ENCODE measurements around the gene CLSTN2.

The CLSTN2 gene

GRCh38 chr3:140023616-140024530, 88.9 kb downstream of the CLSTN2 start:
- ATAC-seq (ENCODE audit: low read depth) (no peak), DNase-seq (ENCODE audit: low spot score in 2 of 2) (no peak)
- Mint-ChIP-seq H3K4me3 (no peak overlapping the region), H3K4me1 (no peaks in the 10 kb centered on the region), H3K27me3 (no peaks in the 10 kb centered on the region), H3K27ac (no peak overlapping the region), H3K36me3 (no peaks in the 10 kb centered on the region), H3K9me3 (no peaks in the 10 kb centered on the region)

DNA sequence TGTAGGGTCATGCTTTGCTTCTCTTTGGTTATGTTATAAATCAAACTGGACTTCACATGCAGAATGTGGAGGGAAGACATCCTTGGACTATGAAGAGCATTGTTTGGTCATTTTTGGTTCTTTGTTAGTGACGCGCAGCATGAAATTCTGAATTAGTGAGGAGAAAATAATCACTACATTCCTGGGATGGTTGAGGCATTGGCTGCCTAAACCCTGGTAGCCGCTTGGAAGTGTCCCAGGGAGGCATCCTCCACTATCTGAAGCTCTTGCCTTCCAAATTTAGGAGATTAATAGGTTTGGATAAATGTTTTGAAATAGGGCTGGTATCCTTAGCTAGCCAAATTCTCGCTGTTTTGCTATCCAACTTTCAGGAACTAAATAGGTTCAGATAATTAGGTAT, 96.2 kb downstream of the CLSTN2 start:
- H3K27me3 Mint-ChIP-seq = no peaks in the 10 kb centered on the region
- no peak overlapping the region for H3K27ac Mint-ChIP-seq
- ATAC-seq (ENCODE audit: low read depth) = no peak
- DNase-seq (ENCODE audit: low spot score in 2 of 2) = no peak
- H3K9me3 Mint-ChIP-seq = no peaks in the 10 kb centered on the region
- no peaks in the 10 kb centered on the region for H3K4me1 Mint-ChIP-seq
- H3K36me3 Mint-ChIP-seq = no peaks in the 10 kb centered on the region
- no peak overlapping the region for H3K4me3 Mint-ChIP-seq

- Mint-ChIP-seq H3K9me3 (no peaks in the 10 kb centered on the region), H3K4me3 (no peak overlapping the region), H3K27me3 (peaks cover 3% of the 10 kb centered on the region), H3K4me1 (no peaks in the 10 kb centered on the region), H3K36me3 (no peaks in the 10 kb centered on the region), H3K27ac (no peak overlapping the region)
- ATAC-seq (ENCODE audit: low read depth) (no peak), DNase-seq (ENCODE audit: low spot score in 2 of 2) (no peak)
Observed at GRCh38 chr3:140034058-140034457, 99.1 kb downstream of the CLSTN2 start.

DNA sequence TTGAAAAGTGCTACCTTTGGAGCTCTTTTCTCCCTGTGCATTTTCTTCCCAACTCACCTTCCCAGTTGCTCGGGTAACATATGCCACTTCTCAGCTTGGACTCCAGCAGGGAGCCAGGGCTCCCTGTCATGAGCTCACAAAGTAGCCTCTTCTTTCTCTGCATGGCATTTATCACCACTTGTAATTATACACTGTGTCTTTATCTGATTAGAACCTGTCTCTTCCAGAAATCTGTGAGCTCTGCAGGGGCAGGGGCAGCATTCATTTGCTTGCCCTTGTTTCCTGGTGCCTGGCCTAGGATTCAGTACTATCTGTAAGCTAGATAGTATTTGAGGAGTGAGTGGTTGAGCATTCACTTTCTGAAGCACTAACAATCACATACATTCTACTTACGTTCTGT, 100.9 kb downstream of the CLSTN2 start:
- no peaks in the 10 kb centered on the region for H3K36me3 Mint-ChIP-seq
- DNase-seq (ENCODE audit: low spot score in 2 of 2) = no peak
- no peaks in the 10 kb centered on the region for H3K9me3 Mint-ChIP-seq
- no peak overlapping the region for H3K4me3 Mint-ChIP-seq
- H3K4me1 Mint-ChIP-seq = no peaks in the 10 kb centered on the region
- ATAC-seq (ENCODE audit: low read depth) = no peak
- peaks cover 5% of the 10 kb centered on the region for H3K27me3 Mint-ChIP-seq
- no peak overlapping the region for H3K27ac Mint-ChIP-seq

- no peak overlapping the region for H3K4me3 Mint-ChIP-seq
- H3K9me3 Mint-ChIP-seq = peaks cover 1% of the 10 kb centered on the region
- no peaks in the 10 kb centered on the region for H3K36me3 Mint-ChIP-seq
- no peak overlapping the region for H3K27ac Mint-ChIP-seq
- ATAC-seq (ENCODE audit: low read depth) (no peak), DNase-seq (ENCODE audit: low spot score in 2 of 2) (no peak)
- H3K4me1 Mint-ChIP-seq = no peaks in the 10 kb centered on the region
- peaks cover 14% of the 10 kb centered on the region for H3K27me3 Mint-ChIP-seq
Observed at GRCh38 chr3:140050396-140050795, 115.4 kb downstream of the CLSTN2 start.

DNA sequence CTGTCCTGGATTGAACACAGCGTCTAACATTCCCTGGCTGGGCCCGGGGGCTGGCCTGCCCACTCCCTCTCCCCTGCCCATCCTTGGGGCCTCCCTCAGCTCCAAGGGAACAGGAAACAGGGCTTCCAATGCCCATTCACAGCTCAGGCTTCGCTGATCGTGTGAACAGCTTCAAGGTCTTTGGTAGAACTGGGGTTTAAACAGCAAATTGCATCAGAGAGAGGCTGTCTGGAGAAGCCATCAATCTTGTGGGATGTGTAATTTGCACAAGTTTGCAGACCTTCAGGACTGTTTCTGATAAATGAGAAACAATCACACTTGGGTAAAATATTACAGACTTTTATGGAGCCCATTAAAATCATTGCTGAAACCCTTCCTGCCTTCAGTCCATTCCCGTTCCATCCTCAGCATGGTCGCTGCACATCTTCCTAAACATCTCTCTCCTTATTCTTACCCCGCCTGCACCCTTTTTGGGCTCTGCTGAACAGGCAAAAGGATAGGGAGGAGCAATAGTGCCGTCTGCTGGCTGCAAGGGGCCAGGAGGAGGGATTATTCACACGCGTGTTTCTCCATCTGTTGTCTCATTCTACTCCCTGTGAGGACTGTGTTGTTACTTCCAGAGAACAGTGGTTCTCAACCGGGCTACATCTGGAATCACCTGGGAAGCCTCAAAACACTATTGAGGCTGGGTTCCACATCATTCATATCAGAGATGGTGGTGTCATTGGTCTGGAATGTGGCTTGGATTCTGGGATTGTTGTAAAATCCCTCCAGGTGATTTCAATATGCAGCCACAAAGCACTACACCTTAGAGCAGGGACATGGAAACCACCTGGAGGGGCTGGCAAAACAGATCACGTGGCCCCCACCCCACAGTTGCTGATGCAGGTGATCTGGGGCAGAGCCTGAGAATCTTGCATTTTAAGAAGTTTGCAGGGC, 116.3 kb downstream of the CLSTN2 start:
- Mint-ChIP-seq H3K27me3 (peaks cover 14% of the 10 kb centered on the region), H3K4me3 (no peak overlapping the region), H3K4me1 (no peaks in the 10 kb centered on the region), H3K27ac (no peak overlapping the region), H3K36me3 (no peaks in the 10 kb centered on the region), H3K9me3 (peaks cover 2% of the 10 kb centered on the region)
- ATAC-seq (ENCODE audit: low read depth) (no peak), DNase-seq (ENCODE audit: low spot score in 2 of 2) (no peak)

- Mint-ChIP-seq H3K36me3 (no peaks in the 10 kb centered on the region), H3K27ac (no peak overlapping the region), H3K4me3 (no peak overlapping the region), H3K4me1 (no peaks in the 10 kb centered on the region), H3K27me3 (peaks cover 14% of the 10 kb centered on the region), H3K9me3 (peaks cover 2% of the 10 kb centered on the region)
- DNase-seq (ENCODE audit: low spot score in 2 of 2) (no peak), ATAC-seq (ENCODE audit: low read depth) (no peak)
Observed at GRCh38 chr3:140052771-140053702, 118.1 kb downstream of the CLSTN2 start.

DNA sequence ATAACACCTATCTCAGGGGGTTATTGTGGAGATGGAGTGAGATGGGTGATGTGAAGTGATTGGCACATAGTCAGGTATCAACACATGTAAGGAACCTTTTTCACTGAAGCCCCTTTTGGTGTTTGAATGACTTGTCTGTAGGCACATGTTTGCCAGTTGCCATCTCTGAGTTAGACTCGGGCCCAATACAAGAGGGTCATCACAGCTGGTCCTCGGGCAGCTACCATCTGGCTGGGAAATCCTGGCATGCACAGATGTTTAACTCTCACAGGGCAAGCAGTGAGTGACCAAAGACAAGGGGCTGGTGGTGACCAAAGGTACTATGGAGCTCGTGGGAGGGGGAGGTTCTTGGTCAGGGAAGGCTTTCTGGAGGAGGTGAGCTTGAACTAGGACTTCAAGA, 118.8 kb downstream of the CLSTN2 start:
- Mint-ChIP-seq H3K36me3 (no peaks in the 10 kb centered on the region), H3K9me3 (peaks cover 2% of the 10 kb centered on the region), H3K27me3 (peaks cover 12% of the 10 kb centered on the region), H3K4me3 (no peak overlapping the region), H3K27ac (no peak overlapping the region), H3K4me1 (no peaks in the 10 kb centered on the region)
- DNase-seq (ENCODE audit: low spot score in 2 of 2) (no peak), ATAC-seq (ENCODE audit: low read depth) (no peak)

DNA sequence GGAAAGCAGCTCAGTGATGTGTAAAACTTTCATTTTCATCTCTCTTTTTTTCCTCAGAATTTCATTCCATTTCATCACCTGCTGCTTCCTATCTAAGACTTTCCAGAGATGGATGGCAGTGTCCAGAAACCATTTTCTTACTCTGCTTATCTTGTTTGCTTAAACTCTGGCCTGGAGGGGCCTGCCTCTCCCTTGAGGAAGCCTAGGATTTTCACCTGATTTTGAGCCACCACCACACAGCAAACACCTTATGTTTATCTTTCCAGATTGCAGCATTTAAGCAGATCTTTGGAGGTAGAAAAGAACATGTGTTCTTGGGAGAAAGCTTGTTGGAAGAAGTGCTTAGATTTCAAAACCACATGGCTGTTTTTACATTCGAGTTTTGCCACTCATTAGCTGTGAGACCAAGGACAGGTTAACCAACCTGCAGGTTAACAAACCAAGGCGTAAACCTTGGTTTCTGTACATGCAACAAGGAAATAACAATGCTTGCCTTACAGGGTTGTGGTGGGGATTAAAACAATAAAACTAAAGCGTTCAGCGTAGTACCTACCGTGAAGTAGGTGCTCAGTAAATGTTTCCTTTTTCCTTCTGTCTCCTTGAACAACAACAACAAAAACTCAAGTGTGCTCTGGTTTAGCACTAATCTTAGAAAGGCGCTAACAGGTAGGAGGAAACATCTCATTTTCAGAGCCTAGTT, 120.3 kb downstream of the CLSTN2 start:
- H3K27me3 Mint-ChIP-seq = peaks cover 9% of the 10 kb centered on the region
- no peak for ATAC-seq (ENCODE audit: low read depth)
- DNase-seq (ENCODE audit: low spot score in 2 of 2) = no peak
- H3K9me3 Mint-ChIP-seq = peaks cover 2% of the 10 kb centered on the region
- H3K27ac Mint-ChIP-seq = no peak overlapping the region
- H3K4me1 Mint-ChIP-seq = no peaks in the 10 kb centered on the region
- H3K36me3 Mint-ChIP-seq = no peaks in the 10 kb centered on the region
- no peak overlapping the region for H3K4me3 Mint-ChIP-seq

DNA sequence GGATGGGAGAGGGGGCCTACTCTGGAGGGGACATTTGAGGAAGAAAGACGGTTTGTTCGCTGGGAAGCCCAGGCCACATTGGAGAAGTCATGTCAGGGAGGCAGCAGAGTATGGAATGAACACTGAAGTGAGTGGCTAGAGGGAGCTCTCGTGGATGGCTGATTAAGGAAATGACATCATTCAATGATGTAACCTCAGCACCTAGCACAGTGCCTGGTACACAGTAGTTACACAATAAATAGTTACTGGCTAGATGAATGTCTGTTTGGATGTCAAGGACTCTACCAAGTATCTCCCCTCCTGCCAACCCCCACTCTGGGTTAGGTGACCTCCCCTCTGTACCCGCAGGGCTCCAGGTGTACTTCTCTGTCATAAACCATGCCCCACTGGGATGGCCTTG, 121.1 kb downstream of the CLSTN2 start:
- no peak for DNase-seq (ENCODE audit: low spot score in 2 of 2)
- no peak for ATAC-seq (ENCODE audit: low read depth)
- Mint-ChIP-seq H3K27ac (no peak overlapping the region), H3K4me1 (no peaks in the 10 kb centered on the region), H3K4me3 (no peak overlapping the region), H3K9me3 (peaks cover 2% of the 10 kb centered on the region), H3K27me3 (peaks cover 6% of the 10 kb centered on the region), H3K36me3 (no peaks in the 10 kb centered on the region)

DNA sequence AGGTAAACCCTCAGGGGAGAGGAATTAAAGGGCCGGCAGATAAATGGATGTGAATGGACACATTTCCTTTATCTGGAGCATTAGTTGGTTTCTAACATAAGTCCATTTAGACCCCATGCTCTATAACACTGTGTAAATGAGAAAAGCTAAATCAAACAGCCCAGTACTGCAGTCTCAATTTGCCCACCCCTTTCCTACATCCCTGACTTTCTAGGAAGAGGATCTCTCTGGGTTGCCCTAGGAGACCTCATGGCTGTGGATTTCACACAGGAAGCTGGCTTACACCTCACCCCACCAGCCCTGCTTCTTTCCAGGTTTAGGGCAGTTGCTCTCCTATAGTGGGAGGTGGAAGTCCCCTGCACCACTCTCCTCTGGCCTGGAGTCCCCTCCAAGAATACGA, 126.2 kb downstream of the CLSTN2 start:
- no peak for ATAC-seq (ENCODE audit: low read depth)
- H3K4me3 Mint-ChIP-seq = no peak overlapping the region
- no peaks in the 10 kb centered on the region for H3K36me3 Mint-ChIP-seq
- DNase-seq (ENCODE audit: low spot score in 2 of 2) = no peak
- no peak overlapping the region for H3K27ac Mint-ChIP-seq
- no peaks in the 10 kb centered on the region for H3K9me3 Mint-ChIP-seq
- no peaks in the 10 kb centered on the region for H3K4me1 Mint-ChIP-seq
- H3K27me3 Mint-ChIP-seq = peaks cover 2% of the 10 kb centered on the region

DNA sequence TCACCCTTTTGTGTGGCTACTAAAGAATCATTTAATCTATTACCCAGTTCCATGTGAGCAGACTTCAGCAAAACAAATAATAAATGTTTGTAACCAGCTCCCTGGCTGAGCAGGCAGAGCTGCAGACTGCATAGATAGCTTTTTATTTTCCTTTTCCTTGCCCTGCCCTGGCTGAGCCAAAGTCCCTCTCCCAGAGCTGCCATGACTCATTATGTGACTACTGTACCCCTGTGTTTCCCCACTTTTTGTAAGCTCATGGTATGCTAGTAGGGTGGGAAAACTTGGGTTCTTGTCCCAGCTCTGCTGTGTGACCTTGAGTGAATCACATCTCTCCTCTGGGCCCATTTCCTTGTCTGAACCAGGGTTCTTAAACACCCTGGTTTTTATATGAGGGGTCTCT, 127.5 kb downstream of the CLSTN2 start:
- H3K27ac Mint-ChIP-seq = no peak overlapping the region
- no peaks in the 10 kb centered on the region for H3K9me3 Mint-ChIP-seq
- no peak for DNase-seq (ENCODE audit: low spot score in 2 of 2)
- no peak overlapping the region for H3K4me3 Mint-ChIP-seq
- no peaks in the 10 kb centered on the region for H3K4me1 Mint-ChIP-seq
- H3K27me3 Mint-ChIP-seq = peaks cover 2% of the 10 kb centered on the region
- no peak for ATAC-seq (ENCODE audit: low read depth)
- H3K36me3 Mint-ChIP-seq = no peaks in the 10 kb centered on the region

GRCh38 chr3:140067487-140067886, 132.5 kb downstream of the CLSTN2 start:
- no peaks in the 10 kb centered on the region for H3K4me1 Mint-ChIP-seq
- no peaks in the 10 kb centered on the region for H3K36me3 Mint-ChIP-seq
- H3K4me3 Mint-ChIP-seq = no peak overlapping the region
- no peaks in the 10 kb centered on the region for H3K9me3 Mint-ChIP-seq
- no peak overlapping the region for H3K27ac Mint-ChIP-seq
- peaks cover 5% of the 10 kb centered on the region for H3K27me3 Mint-ChIP-seq
- DNase-seq (ENCODE audit: low spot score in 2 of 2) = no peak
- no peak for ATAC-seq (ENCODE audit: low read depth)
